H1 (cell line): ENCODE data around the gene MAP4K4. TPM values are rescaled to one million over a fixed set of nuclear protein-coding genes. Genes with fewer than 3 reads are reported as not detected.
A peak's percentile ranks its signal among the peaks of the same experiment; 100 is the strongest.

ENCODE experiments used
- CHD1 ChIP-seq: IDR thresholded peaks from 2 replicates; pipeline ENCODE4 v1.6.1; 2012; ENCODE audit warnings: low read depth, low read length, improper control_type of control experiment
- CHD2 ChIP-seq: IDR thresholded peaks from 2 replicates; pipeline ENCODE4 v1.6.1; 2012; ENCODE audit warnings: low read length, improper control_type of control experiment
- PHF8 ChIP-seq: fragments of 200-600 bp; sonication (generic); conservative IDR thresholded peaks from 2 replicates; pipeline ENCODE4 v1.7.1; 2012; ENCODE audit warnings: low read depth, mild to moderate bottlenecking, inconsistent platforms, low read length, moderate library complexity
- SIN3A ChIP-seq, 2 experiments: IDR thresholded peaks in 1 of 2; conservative IDR thresholded peaks in 1 of 2; 2 replicates each; pipeline ENCODE4 v1.6.1; 2011 to 2012; ENCODE audit warnings: low read length in 2 of 2, improper control_type of control experiment in 1 of 2, low read depth in 1 of 2, mild to moderate bottlenecking in 1 of 2
- TEAD4 ChIP-seq: IDR thresholded peaks from 2 replicates; pipeline ENCODE4 v1.6.1; 2012; ENCODE audit warnings: low read depth, low read length, inconsistent platforms, mixed read lengths
- YY1 ChIP-seq: IDR thresholded peaks from 2 replicates; pipeline ENCODE4 v1.6.1; 2011; ENCODE audit warnings: low read depth, mild to moderate bottlenecking, low read length
- polyA plus RNA-seq, 7 experiments: library from polyadenylated mRNA; depleted of rRNA in 3 of 7; stranded (reverse) in 5 of 7; unstranded in 2 of 7; fragments of >200 nt in 5 of 7; fragments of 200-250 nt in 2 of 7; gene quantifications; 1 replicate in 5 of 7; 2 replicates in 1 of 7; 4 replicates in 1 of 7; pipeline versions ENCODE4 v1.2.1 to v1.2.3, GENCODE V29; 2011 to 2013; ENCODE audit warnings: missing spikeins in 2 of 7, mixed read lengths in 2 of 7
- total RNA-seq: library from RNA; stranded (reverse); fragmentation: NEBNext Ultra II Directional; extraction: Animal tissue kit (Norgen Biotek cat#: 25700); gene quantifications from 2 replicates; pipeline ENCODE4 v1.2.1, GENCODE V29; 2021
- TF ChIP-seq, protein P1 (sequence below): IDR thresholded peaks from 2 replicates; pipeline ENCODE4 v1.6.1; 2012; ENCODE audit warnings: inconsistent platforms

MAP4K4 gene
- total and polyA plus RNA-seq, 2 of the 8 experiments (the other 6 are each of a cell fraction or from before 2014, with no cell fraction given), result 53.2 to 138 TPM

GRCh38 chr2:101793277-101793969 lies 95.9 kb downstream of the MAP4K4 start (continued):
- TF ChIP-seq YY1 (peak; percentile 43; the same call in 1 of the 2 replicates), SIN3A (conservative IDR thresholded peaks at IDR 0.05 in 1 of 2, IDR thresholded peaks at IDR 0.05 in 1 of 2; ENCODE audit: low read depth in 1 of 2, low read length in 2 of 2) (0 out of 4 replicates have a peak, but pooled peaks of 1 of the 2 experiments have one; percentile 47), CHD2 (no peak), TEAD4 (no peak), CHD1 (no peak), PHF8 (no peak)
- TF ChIP-seq, protein P1, sequence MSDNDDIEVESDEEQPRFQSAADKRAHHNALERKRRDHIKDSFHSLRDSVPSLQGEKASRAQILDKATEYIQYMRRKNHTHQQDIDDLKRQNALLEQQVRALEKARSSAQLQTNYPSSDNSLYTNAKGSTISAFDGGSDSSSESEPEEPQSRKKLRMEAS, result peak; percentile 71; the same call in 1 of the 2 replicates
